Mucosa of rectum (tissue), 2 donors: ENCODE results near the gene RAB6B.

Experiments used
- H3K27ac ChIP-seq, 2 donors: one replicate each; pipeline ENCODE4 v1.7.0; 2013; ENCODE audit warnings: inconsistent platforms in 2 of 2, low read depth in 2 of 2, low read length in 2 of 2
- H3K27me3 ChIP-seq, 2 donors: one replicate each; pipeline ENCODE4 v1.7.0; 2013; ENCODE audit warnings: low read length in 2 of 2; ENCODE audit not compliant: control insufficient read depth in 2 of 2, insufficient read depth in 2 of 2
- H3K36me3 ChIP-seq, 2 donors: one replicate each; pipeline ENCODE4 v1.7.0; 2013; ENCODE audit warnings: low read length in 2 of 2; ENCODE audit not compliant: control insufficient read depth in 2 of 2, insufficient read depth in 2 of 2
- H3K4me1 ChIP-seq, 2 donors: one replicate each; pipeline ENCODE4 v1.7.0; 2013; ENCODE audit warnings: low read length in 2 of 2, mild to moderate bottlenecking in 1 of 2; ENCODE audit not compliant: control insufficient read depth in 2 of 2, insufficient read depth in 2 of 2
- H3K4me3 ChIP-seq, 2 donors: one replicate each; pipeline ENCODE4 v1.7.0; 2013; ENCODE audit warnings: low read length in 2 of 2
- H3K9ac ChIP-seq, 2 donors: one replicate each; pipeline ENCODE4 v1.7.0; 2013; ENCODE audit warnings: low read length in 2 of 2, low read depth in 1 of 2, mild to moderate bottlenecking in 1 of 2
- H3K9me3 ChIP-seq, 2 donors: one replicate each; pipeline ENCODE4 v1.7.0; 2013; ENCODE audit warnings: low read length in 2 of 2; ENCODE audit not compliant: control insufficient read depth in 2 of 2
- donor health status: healthy.
- donor health status: Normal muscosa, but diverticular disease.

The RAB6B gene

GRCh38 chr3:133820129-133820528, 75.6 kb downstream of the RAB6B start:
- no peak overlapping the region for H3K27ac ChIP-seq
- no peak overlapping the region for H3K9ac ChIP-seq
- no peaks in the 10 kb centered on the region for H3K4me1 ChIP-seq
- H3K36me3 ChIP-seq: peaks cover 61 to 66% of the 10 kb centered on the region in 2 donors
- H3K4me3 ChIP-seq: no peak overlapping the region
- H3K9me3 ChIP-seq: no peaks in the 10 kb centered on the region
- H3K27me3 ChIP-seq: no peaks in the 10 kb centered on the region

GRCh38 chr3:133815386-133815785, 80.3 kb downstream of the RAB6B start:
- no peaks in the 10 kb centered on the region for H3K9me3 ChIP-seq
- H3K27me3 ChIP-seq: no peaks in the 10 kb centered on the region
- H3K4me1 ChIP-seq: no peaks in the 10 kb centered on the region
- H3K9ac ChIP-seq: no peak overlapping the region
- H3K27ac ChIP-seq: no peak overlapping the region
- peaks cover 51 to 56% of the 10 kb centered on the region in 2 donors for H3K36me3 ChIP-seq
- no peak overlapping the region for H3K4me3 ChIP-seq

GRCh38 chr3:133812872-133813271, 82.8 kb downstream of the RAB6B start:
- no peak overlapping the region for H3K9ac ChIP-seq
- H3K27ac ChIP-seq: no peak overlapping the region
- no peaks in the 10 kb centered on the region for H3K27me3 ChIP-seq
- peaks cover 42 to 45% of the 10 kb centered on the region in 2 donors for H3K36me3 ChIP-seq
- no peaks in the 10 kb centered on the region for H3K4me1 ChIP-seq
- H3K9me3 ChIP-seq: no peaks in the 10 kb centered on the region
- H3K4me3 ChIP-seq: no peak overlapping the region

- Histone ChIP-seq H3K9me3 (no peaks in the 10 kb centered on the region), H3K4me3 (peak within 1 kb of the TSS; percentile 94), H3K27me3 (no peaks in the 10 kb centered on the region), H3K27ac (peak within 1 kb of the TSS; percentile 35 to 71), H3K36me3 (peaks cover 4 to 12% of the 10 kb centered on the region in 2 donors), H3K9ac (peak within 1 kb of the TSS; percentile 60 to 71), H3K4me1 (peaks cover 2 to 12% of the 10 kb centered on the region in 2 donors)
Measured at GRCh38 chr3:133805702-133806475, 89.8 kb downstream of the RAB6B start, which contains the start of gene SRPRB. TSS of gene SRPRB (plus strand) at chr3:133805815. CDS start at chr3:133805849, 34 bp downstream.

- H3K4me3 ChIP-seq: peak overlapping the region; percentile 94
- peak overlapping the region; percentile 32 to 71 for H3K9ac ChIP-seq
- H3K27ac ChIP-seq: no peak overlapping the region
- no peaks in the 10 kb centered on the region for H3K9me3 ChIP-seq
- no peaks in the 10 kb centered on the region for H3K27me3 ChIP-seq
- peaks cover 0 to 8% of the 10 kb centered on the region in 2 donors for H3K36me3 ChIP-seq
- H3K4me1 ChIP-seq: peaks cover 2 to 12% of the 10 kb centered on the region in 2 donors
Measured at GRCh38 chr3:133805384-133805701, 90.3 kb downstream of the RAB6B start.

GRCh38 chr3:133804896-133805295, 90.8 kb downstream of the RAB6B start:
- Histone ChIP-seq H3K36me3 (peaks cover 0 to 4% of the 10 kb centered on the region in 2 donors), H3K9me3 (no peaks in the 10 kb centered on the region), H3K27ac (no peak overlapping the region), H3K9ac (peak overlapping the region in 1 of 2 donors; percentile 32), H3K4me3 (peak overlapping the region in 1 of 2 donors; percentile 94), H3K4me1 (peaks cover 2 to 12% of the 10 kb centered on the region in 2 donors), H3K27me3 (no peaks in the 10 kb centered on the region)

GRCh38 chr3:133803469-133803868, 92.2 kb downstream of the RAB6B start:
- Histone ChIP-seq H3K4me3 (no peak overlapping the region), H3K27me3 (peaks cover 0 to 2% of the 10 kb centered on the region in 2 donors), H3K4me1 (peaks cover 2 to 12% of the 10 kb centered on the region in 2 donors), H3K9ac (no peak overlapping the region), H3K9me3 (no peaks in the 10 kb centered on the region), H3K27ac (no peak overlapping the region), H3K36me3 (peaks cover 0 to 2% of the 10 kb centered on the region in 2 donors)

- no peak overlapping the region for H3K9ac ChIP-seq
- no peaks in the 10 kb centered on the region for H3K36me3 ChIP-seq
- H3K4me1 ChIP-seq: no peaks in the 10 kb centered on the region
- no peak overlapping the region for H3K27ac ChIP-seq
- H3K4me3 ChIP-seq: no peak overlapping the region
- peaks cover 0 to 2% of the 10 kb centered on the region in 2 donors for H3K27me3 ChIP-seq
- H3K9me3 ChIP-seq: no peaks in the 10 kb centered on the region
Measured at GRCh38 chr3:133799794-133800585, 95.7 kb downstream of the RAB6B start.

- Histone ChIP-seq H3K36me3 (no peaks in the 10 kb centered on the region), H3K27ac (no peak overlapping the region), H3K27me3 (peaks cover 0 to 2% of the 10 kb centered on the region in 2 donors), H3K4me1 (no peaks in the 10 kb centered on the region), H3K9ac (no peak overlapping the region), H3K4me3 (no peak overlapping the region), H3K9me3 (no peaks in the 10 kb centered on the region)
Measured at GRCh38 chr3:133797396-133798105, 98.1 kb downstream of the RAB6B start.
